GM20431 (cell line): ENCODE data around the gene KIF3A.

Experiments used
- in situ Hi-C: fragments of 300-500 bp; cut with MseI, MboI; formaldehyde crosslinking; loops from one replicate; pipeline ENCODE4 v1.15.0; 2020; ENCODE audit warnings: low sequenced_read_pairs; ENCODE audit not compliant: unreplicated experiment

The KIF3A gene

DNA sequence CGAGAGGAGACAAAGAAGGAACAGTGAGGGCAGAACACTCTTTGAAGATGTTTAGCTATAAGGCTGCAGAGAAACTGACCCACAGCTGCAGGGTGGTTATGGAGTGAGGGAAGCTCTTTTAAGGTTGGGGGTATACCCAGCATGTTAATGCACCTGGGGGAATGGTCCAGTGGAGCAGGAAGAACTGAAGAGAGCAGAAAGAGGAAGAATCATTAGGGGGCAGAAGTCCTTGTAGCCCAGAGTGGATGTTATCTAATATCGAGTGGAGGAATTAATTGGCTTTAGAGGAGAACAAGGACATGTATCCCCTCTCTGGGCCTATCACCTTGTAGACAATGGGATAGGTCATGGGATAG is 55.9 kb downstream of the KIF3A start:
- in situ Hi-C loops: no loop called here

DNA sequence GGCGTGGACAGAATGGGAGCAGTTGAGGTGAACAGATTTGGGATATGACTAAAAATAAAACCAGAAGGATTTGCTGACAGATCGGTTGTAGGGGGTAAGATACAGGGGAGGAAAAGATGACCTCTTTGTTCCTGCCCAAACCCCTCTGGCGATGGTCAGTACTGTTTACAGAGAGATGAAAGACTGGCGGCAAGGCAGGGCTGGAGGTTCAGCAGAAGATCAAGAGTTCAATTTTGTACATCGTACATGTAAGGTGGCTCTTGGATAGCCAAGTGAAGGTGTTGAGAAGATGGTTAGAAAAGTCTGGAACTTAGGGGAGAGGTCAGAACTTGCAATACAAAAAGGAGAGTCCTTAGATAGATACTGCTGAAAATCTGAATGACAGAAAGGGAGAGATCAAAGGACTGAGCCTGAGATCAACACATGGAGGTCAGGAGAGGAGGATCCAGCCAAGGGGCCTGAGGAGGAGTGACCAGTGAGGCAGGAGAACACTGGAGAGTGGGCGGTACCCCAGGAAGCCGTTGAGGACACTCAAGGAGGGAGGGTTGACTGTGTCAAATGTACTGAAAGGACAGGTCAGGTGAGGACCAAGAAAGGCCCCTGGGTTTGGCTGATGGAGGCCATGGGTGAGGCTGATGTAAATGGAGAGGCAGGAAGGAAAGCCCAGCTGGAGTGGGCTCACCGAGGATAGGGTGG is 56.4 kb downstream of the KIF3A start:
- in situ Hi-C loops: no loop called here

DNA sequence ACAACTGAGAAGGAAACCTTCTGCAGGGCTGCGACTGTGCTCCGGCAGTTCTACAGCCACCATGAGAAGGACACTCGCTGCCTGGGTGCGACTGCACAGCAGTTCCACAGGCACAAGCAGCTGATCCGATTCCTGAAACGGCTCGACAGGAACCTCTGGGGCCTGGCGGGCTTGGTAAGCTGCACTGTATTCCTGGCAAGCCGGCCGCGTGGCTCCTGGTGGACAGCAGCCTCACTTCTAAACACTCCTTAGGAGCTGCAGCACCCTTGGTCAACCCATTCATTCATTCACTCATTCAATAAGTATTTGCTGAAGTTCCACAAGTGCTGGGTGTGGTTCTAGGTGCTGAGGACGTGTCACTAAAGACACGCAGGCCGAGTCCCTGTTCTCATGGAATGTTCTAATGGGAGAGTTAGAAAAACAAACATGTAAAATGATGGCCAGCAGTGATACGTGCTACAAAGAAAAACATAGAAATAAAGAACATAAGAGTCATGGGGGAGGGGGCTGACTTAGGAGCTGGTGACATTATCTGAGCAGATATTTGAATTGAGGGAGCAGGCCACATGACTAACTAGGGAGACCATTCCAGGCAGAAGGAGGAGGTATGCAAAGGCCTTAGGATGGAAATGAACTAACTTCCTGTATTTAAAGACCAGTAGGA is 57.5 kb downstream of the KIF3A start:
- in situ Hi-C loops: no loop called here

DNA sequence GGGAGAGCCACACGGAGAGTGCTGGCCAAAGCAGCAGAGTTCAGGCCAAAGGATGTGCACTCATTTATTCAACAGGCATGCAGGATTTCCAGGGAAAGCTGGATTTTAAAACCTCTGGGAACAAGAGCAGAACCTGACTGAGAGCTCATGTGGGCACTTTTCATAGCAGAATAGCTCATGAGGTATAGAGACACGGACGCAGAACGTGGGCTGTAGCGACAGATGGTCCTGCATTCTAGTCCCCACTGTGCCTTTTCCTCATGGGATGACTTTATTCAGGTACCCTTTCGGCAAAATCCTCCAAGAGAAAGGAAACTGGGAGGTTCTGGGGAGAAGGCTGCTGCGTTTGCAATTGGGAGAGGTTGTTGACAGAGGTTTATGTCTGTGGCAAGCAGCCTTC is 58.2 kb downstream of the KIF3A start:
- in situ Hi-C loops: no loop called here

DNA sequence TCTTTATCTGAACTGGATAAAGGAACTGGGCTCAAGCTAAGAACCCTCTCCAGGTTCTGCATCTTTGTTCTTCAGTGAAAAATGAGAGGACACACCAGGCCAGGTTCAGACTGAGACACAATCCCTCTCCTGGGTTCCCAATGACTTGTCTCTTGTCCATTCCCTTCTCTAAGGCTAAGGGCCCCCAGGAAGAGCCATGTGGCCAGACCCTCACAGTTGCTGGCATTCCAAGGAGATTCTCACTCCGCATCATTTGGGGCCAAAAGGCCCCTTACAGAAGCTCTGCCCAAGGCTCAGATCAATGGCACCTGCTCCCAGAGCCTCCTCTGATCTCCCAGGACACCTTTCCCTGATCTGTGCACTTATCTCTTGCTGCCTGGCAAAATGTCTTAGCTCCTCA is 58.6 kb downstream of the KIF3A start:
- in situ Hi-C loops: no loop called here

DNA sequence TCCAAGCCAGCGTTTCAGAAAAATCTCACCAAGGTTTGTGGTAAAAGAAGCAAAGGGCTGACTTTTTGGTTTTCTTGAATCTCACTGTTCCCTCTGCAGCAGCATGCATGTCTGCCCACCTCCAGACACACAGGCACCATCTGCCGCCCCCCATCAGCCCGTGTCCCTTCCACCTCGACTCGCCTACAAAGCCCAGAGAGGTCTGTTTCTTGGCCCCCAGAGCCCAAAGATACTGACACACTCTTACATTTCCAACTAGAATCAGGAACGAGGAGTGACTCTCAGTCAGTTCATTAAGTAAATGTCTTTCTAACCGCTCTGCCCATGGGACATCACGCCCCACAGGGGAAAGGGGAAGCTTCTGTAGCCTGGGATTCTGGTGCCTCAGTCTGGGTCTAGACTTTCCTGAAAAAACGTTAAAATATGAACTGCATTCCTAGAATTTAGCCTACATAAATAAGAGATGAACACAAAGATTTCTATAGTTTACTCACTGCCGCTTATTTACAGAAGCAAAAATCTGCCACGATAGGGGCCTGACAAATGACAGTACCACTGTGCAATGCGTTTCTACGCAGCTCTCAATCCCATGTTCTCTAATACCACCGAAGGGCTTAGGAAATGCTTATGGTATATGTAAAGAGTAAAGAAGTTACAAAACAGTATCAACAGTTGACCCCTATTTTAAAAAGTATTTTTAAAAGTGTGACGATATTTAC is 59.5 kb downstream of the KIF3A start:
- in situ Hi-C loops: no loop called here

DNA sequence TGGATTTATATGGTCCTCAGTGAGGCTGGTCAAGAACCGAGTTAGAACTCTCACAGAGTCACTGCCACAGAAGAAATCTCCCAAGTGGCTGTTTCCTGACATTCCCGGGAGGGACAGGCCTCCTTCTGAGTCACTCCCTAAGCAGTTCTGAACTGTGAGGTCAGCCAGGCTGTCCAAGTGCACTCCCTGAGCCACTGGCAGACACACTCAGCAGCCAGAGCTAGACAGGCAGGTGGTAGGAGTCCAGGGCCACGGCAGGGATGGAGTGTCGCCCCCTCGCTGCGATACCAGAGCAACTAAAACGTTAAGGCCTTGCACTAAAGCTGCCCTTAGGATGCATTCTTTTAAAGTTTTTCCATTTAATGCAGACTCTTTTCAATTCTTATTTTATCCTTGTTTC is 60.2 kb downstream of the KIF3A start:
- in situ Hi-C loops: no loop called here

DNA sequence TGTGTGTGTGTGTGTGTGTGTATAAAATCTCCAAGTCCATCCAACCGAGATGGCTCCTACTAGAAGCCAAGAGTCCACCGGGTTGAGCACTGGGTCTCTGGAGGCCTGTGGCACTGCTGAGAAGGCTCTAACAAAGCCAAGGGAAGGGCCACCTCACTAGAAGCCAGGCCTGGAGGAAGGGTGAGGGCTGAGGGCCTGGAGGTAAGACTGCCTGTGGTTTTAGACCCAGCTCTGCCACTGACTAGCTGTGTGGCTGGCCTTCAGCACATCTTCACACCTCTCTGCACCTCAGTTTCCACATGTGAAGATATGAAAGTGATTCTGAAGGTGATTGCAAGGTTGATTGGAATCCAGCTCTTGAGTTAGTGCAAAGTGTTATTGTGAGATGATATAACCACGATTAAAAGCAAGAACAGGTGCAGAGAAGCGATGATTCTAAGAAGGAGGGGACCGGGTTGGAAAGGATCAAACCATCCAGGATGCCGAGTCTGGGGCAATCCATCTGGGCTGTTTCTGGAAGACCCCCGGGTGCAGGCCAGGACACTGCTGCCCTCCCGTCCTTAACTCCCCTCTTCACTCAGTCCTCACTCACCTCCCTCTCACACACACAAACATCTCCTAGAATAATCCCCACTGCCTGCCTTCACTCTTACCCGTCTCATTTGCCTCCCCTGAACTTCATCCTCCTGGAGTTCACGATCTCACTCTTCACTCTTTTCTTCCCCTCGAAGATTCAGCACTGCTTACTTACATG is 61.2 kb downstream of the KIF3A start:
- in situ Hi-C loops: no loop called here

DNA sequence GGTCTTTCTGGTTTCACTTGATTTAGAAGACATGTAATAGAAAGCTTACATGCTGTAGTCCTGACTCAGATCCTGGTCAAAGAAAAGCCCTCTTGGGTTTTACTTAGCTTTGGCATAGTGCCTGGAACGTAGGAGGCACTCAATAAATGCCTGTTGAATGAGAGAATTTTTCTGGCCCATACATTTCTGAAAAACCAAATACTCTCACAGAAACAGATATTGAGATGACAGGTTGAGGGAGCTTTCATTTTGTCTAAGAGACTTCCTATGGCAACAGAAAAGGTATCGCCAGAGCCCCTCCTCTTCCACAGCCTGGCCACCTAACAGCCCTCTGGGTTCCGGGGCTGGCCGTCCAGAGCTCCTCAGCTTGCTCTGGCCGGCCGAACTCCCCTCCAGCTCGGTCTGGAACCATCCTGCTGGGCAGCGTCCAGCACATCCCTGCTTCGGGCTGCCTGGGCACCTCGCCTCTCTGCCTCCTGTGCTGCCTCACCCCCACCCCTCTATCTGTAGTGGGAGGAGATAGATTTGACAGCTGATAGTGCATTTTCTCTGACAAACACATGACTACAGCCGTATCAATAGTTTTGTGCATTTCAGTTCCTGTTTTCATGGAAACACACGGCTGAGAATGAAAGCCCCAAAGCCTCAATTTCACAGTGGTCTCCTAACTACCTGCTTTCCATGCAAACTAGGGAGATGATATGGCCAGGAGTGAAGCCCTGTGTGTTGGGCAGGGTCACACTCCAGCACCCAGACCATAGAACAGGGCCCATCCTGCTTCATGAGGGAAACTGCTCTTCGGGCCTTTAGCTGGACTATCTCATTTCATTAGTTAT is 62.5 kb downstream of the KIF3A start:
- in situ Hi-C loops: no loop called here

DNA sequence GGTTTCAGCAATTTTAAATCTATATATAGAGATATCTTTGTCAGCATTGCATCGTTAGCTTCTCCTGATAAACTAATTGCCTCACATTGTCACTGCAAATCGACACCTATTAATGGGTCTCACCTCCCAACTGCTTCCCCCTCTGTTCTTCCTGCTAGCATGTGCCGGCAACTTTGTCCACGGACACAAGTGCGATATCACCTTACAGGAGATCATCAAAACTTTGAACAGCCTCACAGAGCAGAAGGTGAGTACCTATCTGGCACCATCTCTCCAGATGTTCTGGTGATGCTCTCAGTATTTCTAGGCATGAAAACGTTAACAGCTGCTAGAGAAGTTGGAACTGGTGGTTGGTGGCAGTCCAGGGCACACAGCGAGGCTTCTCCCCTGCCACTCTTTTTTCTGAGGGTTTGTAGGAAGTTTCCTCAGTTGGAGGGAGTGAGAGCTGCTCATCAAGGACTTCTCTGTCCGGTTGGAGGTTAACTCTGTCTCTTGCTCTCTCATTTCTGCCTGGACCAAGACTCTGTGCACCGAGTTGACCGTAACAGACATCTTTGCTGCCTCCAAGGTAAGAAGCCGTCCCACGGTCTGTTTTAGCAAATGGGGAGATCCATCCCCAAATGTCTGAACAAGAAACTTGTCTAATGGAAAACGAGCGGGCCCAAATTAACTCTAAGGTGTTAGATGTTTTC is 63.3 kb downstream of the KIF3A start, which contains the start of gene IL4:
TSS of gene IL4 (plus strand) at position 51 of the 692 bp plus-strand sequence. CDS start at position 113, 62 bp downstream.
- in situ Hi-C loops: no loop called here

DNA sequence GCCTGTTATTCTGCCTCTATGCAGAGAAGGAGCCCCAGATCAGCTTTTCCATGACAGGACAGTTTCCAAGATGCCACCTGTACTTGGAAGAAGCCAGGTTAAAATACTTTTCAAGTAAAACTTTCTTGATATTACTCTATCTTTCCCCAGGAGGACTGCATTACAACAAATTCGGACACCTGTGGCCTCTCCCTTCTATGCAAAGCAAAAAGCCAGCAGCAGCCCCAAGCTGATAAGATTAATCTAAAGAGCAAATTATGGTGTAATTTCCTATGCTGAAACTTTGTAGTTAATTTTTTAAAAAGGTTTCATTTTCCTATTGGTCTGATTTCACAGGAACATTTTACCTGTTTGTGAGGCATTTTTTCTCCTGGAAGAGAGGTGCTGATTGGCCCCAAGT is 63.9 kb downstream of the KIF3A start:
- in situ Hi-C loops: no loop called here

DNA sequence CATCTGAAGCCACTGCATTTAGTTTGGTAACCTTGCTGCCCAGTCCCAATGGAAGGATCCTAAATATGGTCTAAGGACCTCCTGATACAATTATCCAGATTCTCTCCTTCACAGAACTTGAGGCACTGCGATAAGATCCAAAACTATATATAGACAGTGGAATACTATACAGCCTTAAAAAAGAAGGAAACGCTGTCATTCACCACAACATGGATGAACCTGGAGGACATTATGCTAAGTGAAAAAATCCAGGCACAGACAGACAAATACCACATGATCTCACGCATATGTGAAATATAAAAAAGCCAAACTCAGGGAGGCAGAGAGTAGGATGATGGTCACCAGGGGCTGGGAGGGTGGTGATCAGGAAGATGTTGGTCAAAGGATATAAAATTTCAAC is 66.3 kb downstream of the KIF3A start:
- in situ Hi-C loops: no loop called here

DNA sequence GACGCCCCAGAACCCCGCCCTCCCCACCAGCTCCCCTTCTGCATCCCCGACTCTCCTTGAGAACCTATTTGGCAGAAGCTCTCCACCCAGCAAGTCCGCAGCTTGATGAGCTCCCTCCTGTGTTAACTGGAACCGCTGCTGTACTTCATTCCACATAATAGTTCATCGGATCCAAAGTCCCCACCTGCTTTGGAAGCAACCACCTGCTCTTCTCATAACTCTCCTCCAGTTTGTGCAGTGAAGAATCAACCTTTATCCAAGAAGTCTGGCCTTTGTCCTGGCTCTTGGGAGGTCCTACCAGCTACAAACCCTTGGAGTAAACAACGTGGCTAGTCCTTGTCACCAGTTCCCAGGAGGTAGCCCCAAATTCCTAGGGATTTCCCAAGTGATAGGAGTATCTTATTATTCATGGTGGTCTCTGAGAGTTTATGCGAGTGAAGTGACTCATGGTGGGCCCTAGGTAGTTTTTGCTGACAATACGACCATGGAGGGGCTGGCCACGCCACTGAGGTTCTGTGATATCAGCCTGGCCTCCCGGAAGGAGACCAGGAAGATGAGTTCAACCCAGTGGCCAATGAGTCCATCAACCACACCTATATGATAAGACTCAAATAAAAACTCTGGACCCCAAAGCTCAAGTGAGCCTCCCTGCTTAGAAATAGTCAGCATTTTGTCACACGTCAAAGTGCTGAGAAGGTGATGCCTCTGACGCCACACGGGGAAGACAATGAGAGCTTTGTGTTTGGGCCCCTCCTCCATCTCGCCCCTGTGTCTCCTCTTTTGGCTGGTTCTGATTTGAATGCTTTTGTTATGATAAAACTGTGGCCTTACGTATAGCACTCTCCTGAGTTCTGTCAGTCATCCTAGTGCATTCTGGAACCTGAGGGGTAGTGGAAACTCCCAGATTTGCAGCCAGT is 67.1 kb downstream of the KIF3A start:
- in situ Hi-C loops: no loop called here

DNA sequence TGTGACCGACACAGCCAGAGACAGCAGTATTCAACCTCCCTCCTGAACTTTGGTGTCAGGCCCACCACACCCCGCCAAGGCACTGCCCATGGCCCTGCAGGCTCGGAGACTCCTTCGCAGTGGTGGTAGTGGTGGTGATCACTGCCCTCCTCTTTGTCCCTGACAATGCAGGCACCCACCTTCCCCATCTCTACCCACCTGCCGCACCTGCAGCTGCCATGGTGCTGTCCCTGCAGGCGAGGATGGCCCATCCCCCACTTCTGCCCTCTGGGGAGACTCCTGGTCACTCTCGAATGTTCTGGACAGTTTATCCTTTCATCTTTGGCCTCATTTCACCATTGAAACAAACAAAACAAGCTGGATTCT is 67.9 kb downstream of the KIF3A start:
- in situ Hi-C loops: no loop called here

DNA sequence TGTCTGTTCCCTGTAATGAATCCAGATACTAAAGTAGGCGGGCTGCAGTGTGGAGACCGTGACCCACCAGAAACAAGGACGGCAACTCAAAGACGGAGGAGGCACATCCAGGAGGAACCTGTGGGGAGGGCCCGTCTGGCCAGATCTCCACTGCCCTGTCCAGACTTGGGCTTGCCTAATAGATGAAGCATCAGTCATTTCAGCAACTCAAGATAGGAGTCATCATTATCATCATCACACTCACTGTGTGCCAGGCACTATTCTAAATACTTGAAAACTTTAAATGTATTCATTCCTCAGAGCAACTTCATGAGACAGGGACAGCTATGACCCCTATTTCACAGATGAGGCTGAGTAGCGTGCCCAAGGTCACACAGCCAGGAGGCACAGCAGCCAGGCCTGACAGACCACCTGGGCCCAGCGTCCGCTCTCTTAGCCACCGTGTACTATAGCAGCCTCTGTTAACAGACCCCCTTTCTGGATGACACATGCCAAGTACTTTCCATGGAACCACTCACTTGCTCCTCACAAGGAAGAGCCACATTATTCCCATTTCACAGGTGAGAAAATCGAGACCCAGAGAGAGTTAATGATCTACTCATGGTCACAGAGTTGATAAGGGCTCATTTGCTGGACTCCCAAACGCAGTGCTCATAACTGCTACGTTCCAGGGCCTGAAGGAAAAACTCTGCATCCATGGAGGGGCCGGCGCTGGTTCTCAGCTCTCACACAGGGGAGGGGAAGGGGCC is 68.5 kb downstream of the KIF3A start:
- in situ Hi-C loops: no loop called here

DNA sequence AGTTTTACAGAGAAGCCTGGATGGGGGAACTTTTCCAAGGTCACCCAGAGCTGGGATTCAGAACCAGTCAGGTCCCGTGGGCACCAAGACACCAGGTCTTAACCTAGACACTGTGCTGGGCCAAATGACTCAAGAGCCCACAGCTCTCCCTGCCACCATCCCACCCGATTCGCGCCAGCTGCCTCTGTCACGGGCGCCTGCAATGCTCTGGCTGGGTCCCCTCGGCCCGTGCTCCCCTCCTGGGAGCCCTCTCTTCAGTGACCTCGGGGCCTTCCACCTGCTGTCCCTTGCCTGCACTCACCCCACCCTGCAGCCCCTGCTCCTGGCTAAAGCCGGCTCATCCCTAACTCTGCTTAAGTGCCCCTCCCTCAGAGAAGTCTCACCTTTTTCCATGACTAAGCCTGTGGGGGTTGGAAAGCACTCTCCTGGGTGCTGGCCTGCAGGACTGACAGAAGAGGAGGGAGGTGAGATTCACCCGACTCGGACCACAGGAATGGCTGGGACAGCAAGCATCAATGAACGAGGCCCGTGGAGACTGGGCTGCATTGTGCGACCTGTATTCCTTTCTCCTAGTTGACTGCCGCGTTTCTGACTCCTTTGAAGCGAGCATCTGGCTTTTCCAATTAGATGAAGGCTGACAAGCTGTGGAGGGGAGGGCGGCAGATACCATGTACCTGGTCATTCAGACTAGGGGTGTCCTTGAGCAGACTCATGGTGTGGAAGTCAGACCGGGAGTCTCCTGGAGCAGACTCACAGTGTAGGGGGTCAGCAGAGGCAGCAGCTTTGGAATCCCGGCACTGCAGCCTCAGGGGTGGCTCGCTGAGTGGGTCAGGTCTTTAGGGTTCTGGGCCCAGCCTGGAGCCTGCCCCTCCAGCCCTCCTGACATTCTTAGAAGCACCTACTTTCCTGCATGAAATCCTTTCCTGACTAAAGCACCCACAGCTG is 69.3 kb downstream of the KIF3A start:
- in situ Hi-C loops: no loop called here

DNA sequence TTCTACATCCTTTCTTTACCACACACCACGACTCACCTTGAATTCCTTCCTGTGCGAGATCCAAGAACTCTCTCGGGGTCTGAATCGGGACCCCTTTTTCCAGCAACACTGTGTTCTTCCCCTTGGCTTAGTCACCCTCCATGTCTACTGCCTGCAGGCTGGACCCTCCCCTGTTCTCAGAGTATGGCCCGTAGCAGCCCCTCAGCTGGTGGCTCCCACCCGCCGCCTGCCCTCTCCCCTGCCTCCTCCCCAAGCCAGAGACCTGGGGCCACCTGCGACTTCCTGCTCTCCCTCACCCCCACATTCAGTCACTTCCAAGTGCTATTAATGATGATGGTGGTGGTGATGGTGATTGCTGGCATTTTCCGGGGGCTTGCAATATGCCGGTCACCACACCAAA is 70.0 kb downstream of the KIF3A start:
- in situ Hi-C loops: no loop called here
